ENCODE measurements around the gene CA12.

Gene CA12

DNA sequence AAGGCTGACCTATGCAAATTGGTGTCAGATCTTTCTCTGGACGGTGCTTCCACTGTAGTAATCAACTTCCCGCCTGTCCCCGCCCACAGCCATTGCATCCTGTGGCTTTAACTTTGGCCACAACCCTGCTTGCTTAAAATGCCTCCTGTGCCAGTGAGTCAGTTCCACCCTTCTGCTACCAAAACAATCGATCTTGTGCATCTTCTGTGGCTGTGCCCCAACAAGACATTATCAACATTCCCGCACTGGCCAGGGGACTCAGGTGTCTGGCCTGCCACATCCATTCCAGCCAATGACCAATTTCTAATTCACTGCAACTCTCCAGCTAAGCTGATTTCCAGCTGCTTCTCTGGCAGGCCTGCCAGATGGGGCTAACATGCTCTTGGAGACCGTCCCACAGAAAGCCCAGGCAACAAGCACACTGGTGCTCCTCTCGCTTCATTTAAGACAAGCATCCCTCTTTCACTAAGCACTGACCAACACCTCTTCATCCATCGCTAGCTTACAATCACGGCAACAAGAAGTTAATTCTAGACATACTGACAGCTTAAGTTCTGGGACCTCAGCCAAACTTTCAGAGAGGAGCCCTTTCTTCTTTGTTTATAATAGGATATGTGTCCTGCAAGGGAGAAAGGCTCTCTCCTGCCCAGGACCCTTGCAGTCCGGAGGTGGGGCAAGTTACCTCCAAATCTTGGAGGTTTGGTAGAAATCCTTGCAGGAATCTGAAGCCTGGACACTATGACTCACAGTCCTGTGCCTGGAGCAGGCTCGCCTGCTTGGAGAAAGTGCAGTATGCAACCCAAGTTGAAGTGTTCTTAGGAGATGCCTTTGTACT is 6.7 kb downstream of the CA12 start:
- peak; percentile 76 for DNase-seq (ENCODE audit: low spot score)

DNA sequence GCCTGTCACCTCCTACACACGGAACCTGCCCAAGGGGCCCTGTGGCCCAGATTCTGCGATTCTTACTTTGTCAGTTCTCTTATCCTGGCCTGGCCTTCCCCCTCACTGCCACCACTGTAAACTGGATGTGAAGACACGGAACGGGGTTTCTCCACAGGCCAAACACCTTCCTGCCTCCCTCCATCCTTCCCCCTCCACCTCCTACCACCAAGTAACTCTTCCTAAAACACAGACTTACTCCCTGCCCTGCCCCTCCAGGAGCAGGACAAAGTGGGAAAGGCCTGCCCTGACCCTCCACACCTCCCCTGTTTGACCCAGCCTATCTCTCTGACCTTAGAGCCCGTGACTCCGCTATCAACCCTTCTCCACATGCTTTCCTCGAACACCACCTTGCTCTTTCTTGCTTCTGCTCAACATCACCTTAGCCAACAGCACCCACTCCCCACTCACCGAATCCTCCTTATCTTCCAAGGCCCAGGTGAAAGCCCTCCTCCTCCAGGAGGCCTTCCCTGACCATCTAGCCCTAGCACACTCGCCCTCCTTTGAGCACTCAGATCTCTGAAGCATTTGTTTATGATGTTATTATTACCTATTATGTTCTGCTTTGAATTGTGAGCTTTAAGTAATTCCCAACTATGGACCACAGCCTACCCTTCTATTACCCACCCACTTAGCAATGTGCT is 7.6 kb downstream of the CA12 start:
- no peak for DNase-seq (ENCODE audit: low spot score)

DNA sequence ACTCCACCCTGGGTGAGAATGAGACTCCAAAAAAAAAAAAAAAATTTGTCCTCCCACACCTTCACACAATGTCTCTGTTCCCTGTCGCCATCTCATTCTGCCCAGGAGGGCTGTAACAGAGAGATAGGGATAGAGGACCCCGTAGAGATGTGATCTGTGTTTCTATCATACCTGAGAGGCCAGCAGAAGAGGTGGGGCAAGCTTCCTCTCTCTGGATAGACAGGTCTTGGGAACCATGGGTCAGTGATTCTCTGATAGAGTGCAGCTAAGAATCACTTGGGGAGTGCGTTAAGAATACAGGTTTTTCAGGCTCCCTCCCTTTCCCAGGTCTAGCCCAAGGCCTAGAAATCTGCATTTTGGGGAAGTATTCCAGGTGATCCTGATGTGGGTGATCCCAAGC is 8.3 kb downstream of the CA12 start:
- DNase-seq (ENCODE audit: low spot score), result no peak

DNA sequence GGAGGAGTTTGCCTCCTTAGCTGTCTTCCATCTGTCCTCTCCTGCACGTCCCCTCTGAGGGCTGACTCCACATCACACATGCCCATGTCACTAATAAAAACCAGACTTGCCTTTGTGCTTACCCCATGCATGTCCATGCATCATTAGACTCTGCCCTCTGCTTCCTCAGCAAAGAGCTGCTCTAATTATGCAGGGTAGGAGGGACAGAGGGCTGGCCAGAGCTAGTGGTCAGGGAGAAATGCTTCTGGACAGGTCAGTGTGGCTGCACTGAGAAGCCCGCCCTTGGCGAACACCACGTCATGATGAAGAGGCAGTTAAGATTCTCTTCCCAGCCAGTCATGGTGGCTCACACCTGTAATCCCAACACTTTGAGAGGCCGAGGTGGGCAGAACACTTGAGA is 8.9 kb downstream of the CA12 start:
- no peak for DNase-seq (ENCODE audit: low spot score)

GRCh38 chr15:63372018-63372705 is 9.5 kb downstream of the CA12 start:
- no peak for DNase-seq (ENCODE audit: low spot score)

DNA sequence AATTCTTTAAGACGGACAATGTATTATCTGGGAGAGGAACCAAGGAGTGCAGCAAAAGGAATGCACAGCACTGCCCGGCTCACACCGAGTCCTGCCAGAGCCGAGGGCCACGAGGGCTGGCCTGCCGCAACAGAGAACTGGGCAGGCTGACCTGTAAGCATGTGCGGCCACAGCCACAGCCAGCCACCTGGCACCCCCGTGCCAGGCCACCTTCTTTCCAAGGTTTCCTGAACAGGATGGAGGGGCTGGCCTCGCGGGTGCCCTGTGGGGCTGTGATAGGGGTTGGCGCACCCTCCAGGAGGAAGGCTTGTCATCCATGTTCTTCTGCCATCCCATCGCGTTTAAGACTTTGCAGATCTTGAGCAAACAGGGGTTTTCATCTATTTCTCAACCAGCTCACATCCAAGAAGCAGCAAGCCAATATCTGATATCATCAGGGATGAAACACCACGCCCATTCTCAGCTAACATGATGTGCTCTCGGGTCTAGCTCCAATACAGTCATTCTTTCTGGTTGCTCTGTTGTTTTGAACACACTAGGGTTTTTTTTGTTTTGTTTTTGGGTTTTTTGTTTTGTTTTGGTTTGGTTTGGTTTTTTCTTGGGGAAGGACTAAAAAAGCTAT is 10.2 kb downstream of the CA12 start:
- DNase-seq (ENCODE audit: low spot score), result no peak

DNA sequence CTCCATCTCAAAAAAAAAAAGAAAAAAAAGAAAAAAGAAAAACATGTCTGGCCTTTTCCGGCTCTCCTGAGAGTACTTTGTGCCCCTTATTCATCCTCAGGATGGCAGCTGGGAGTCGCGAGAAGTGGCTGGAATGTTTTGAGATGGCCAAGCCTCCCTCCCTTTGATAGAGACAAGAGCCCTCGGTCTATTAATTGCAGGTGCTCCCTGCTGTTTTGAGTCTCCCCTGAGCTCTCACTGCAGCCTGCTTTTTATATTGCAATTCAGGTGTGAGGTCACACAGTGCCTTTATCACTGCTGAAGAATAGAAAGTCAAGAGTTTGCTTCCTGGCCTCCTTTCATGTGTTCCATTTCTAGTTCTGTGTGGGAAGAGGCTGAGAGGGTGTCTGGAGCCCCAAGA is 10.9 kb downstream of the CA12 start:
- no peak for DNase-seq (ENCODE audit: low spot score)

DNA sequence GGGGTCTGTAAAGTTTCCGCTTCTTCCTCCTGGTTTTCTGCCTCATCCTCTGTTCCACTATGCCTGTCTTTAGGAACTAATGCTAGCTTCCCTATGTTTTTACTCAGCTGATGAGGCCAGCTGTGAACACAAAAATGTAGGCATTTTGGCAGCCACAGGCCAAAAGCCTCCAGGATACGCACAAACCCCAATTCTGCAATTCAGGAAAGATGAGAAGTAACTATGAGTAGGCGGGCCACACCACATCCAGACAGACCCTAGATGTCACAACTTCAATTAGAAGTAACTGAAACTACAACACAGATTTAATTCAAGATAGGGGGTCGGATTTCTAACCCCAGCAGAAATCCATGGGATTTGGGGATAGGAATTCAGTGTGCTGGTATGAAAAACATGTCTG is 11.9 kb downstream of the CA12 start:
- no peak for DNase-seq (ENCODE audit: low spot score)

DNA sequence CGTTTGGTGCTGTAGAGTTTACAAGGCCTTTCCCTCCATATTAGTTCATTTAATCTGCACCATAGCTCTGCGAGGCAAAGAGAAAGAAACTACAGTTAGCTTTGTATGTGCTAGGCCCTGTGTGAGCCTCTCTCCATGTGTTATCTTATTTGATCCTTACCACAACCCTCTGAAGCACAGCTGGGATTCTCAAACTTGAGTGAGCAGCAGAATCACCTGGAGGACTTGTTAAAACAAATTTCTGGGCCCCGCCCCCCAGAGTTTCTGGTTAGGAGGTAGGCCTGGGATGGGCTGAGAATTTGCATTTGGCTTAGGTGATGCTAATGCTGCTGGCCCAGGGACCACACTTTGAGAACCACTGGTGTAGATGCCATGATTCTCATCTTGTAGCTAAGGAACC is 12.3 kb downstream of the CA12 start:
- no peak for DNase-seq (ENCODE audit: low spot score)

DNA sequence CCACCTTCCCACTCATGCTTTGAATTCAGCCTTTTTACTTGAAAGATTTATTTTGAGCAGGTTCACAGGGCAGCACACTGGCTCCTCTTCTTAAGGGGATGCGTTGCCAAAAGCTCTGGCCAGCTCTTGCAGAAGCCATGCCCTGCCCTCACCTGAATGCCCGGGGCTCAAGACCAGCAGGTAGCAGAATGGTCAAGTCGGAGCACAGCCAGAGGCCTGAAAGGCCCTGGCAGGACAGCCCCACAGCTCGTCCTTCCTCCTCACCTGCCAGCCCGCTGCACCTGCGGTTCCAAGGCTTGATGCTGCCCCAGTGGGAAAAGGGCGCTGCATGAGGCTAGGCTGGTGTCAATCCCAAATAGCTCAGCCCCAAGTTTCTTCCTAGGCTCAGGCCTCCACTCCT is 13.1 kb downstream of the CA12 start:
- DNase-seq (ENCODE audit: low spot score), result no peak

- DNase-seq (ENCODE audit: low spot score), result no peak
These were observed 13.7 kb downstream of the CA12 start for GRCh38 chr15:63367900-63368299.

DNA sequence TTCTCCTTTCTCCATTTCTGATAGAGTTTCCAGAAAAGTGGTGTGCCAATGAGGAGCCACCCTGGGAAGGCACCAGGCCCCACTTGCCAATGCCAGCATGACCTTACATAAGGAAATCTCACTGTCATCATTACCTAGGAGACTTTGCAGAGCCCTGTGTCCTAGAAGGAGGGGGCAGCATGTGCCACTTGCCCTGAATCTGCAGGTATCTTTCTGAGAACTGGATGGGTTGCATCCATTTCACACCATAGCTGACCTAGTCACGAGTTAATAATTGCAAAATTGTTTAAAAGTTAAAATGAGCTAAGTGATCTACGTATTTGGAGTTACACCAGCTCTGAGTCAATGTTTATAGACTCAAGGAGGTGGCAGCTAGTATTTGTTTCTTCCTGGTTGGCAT is 14.3 kb downstream of the CA12 start:
- DNase-seq (ENCODE audit: low spot score), result no peak

- DNase-seq (ENCODE audit: low spot score), result no peak
These were observed 15.2 kb downstream of the CA12 start for GRCh38 chr15:63366451-63366850.

- DNase-seq (ENCODE audit: low spot score), result no peak
These were observed 16.4 kb downstream of the CA12 start for GRCh38 chr15:63365273-63365680.

GRCh38 chr15:63364399-63365272 is 17.0 kb downstream of the CA12 start:
- DNase-seq (ENCODE audit: low spot score), result no peak

- DNase-seq (ENCODE audit: low spot score), result no peak
These were observed 18.4 kb downstream of the CA12 start for GRCh38 chr15:63363292-63363691.

- DNase-seq (ENCODE audit: low spot score), result no peak
These were observed 18.8 kb downstream of the CA12 start for GRCh38 chr15:63362885-63363284.

GRCh38 chr15:63362196-63362595 is 19.4 kb downstream of the CA12 start:
- no peak for DNase-seq (ENCODE audit: low spot score)

DNA sequence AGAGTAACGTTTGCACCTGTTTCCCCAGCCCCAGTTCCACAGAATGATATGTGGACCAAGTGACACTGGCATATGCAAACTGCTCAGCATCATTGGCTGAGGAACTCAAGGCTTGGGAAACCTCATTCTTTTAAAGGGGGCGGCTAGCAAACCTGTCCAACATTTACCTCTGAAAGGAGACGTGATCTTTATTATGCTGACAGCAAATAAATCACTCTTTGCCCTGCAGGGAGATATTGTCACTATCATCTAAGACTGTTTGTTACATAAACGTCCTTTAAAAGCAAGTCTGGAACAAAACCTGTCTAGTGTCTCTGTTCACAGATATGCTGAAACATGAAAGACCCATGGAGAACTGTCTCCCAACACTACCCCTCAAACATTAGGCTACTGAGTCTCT is 21.5 kb downstream of the CA12 start:
- no peak for DNase-seq (ENCODE audit: low spot score)

GRCh38 chr15:63358241-63359029 is 23.2 kb downstream of the CA12 start:
- DNase-seq (ENCODE audit: low spot score), result no peak

GRCh38 chr15:63357731-63358130 is 23.9 kb downstream of the CA12 start:
- DNase-seq (ENCODE audit: low spot score), result no peak

All from pons (tissue), 1 donor.